Heart left ventricle (tissue), 13 donors: ENCODE results near the gene PARD3.

Experiments used
- CTCF ChIP-seq, 12 donors: fragments of 200-600 bp; sonication (generic) in 4 of 12; IDR thresholded peaks; one replicate each; pipeline versions ENCODE4 v1.5.0 to v1.8.0; 2018 to 2022; ENCODE audit warnings: antibody characterized with exemption in 12 of 12, mild to moderate bottlenecking in 5 of 12
- POLR2A ChIP-seq, 2 donors: fragments of 450-650 bp; IDR thresholded peaks; one replicate each; pipeline ENCODE4 v1.6.1; 2017; ENCODE audit warnings: antibody characterized with exemption in 2 of 2, mild to moderate bottlenecking in 2 of 2, moderate library complexity in 2 of 2
- donor health status: ischemic (EF 13 %, LVEDD 7.1; RV severe dilation, severe dysfunction).
- donor health status: DM: no; HTN: yes; CAD: no.
- donor health status: DM: no; HTN: no; CAD: no.
- donor health status: ischemic (EF 25% LVEDD 6.9; RV normal size, moderate dysfunction).
- donor health status: ischemic (EF 25% LVEDD 5.7; RV mildly dilated, moderate dysfunction).
- donor health status: ischemic (EF 35%, LVEDD 5.7; RV mildly dilated, moderate dysfunction).
- donor health status: nonischemic (EF 11% LVEDD 7.7; RV severe dilation, severe dysfunction).
- donor health status: DM: yes; HTN: yes; CAD: no.
- donor health status: PGD.
- donor health status: ischemic (EF 29% LVEDD 5.4; RV normal size, mild dysfunction).
- donor health status: nonischemic (EF 23%, LVEDD 6.1; RV moderate dilation, normal function).

- TF ChIP-seq CTCF (IDR thresholded peaks at IDR 0.05): no peak
- no peak for TF ChIP-seq POLR2A (IDR thresholded peaks at IDR 0.05)
These were observed 751.5 kb downstream of the PARD3 start for GRCh38 chr10:34063592-34063991.
